Left renal pelvis (tissue), 4 donors: Measurements from ENCODE around the gene LRG1. TPM values are rescaled to one million over a fixed set of nuclear protein-coding genes. Genes with fewer than 3 reads are reported as not detected.

Experiments
- DNase-seq, 4 donors: peaks; one replicate each; pipeline ENCODE4 v3.0.0-alpha.2; 2013; ENCODE audit warnings: low read depth in 4 of 4, low spot score in 3 of 4
- polyA plus RNA-seq, 4 donors: library from polyadenylated mRNA; unstranded; fragments of 120-200 nt; gene quantifications; one replicate each; pipeline ENCODE4 v1.2.1, GENCODE V29; 2013; ENCODE audit not compliant: insufficient read length in 4 of 4

The LRG1 gene
- polyA plus RNA-seq, 4 donors, result 0.49 to 0.96 (median 0.81) TPM

DNA sequence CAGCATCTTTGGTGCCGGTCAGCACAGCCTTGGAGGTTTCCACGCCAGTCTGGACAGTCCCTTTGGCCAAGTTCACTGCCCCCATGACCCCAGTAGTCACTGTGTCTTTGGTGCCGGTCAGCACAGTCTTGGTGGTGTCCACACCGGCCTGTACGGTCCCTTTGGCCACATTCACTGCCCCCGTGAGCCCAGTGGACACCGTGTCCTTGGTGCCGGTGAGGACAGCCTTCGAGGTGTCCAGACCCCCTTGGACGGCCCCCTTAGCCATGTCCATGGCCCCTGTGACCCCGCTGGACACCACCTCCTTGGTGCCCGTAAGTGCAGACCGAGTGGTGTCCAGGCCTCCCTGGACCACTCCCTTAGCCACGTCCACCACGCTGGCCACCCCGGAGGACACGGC, 26.6 kb downstream of the LRG1 start:
- no peak for DNase-seq

GRCh38 chr19:4512070-4512469, 27.8 kb downstream of the LRG1 start:
- no peak for DNase-seq

- DNase-seq, result no peak
Observed at GRCh38 chr19:4511300-4512054, 28.4 kb downstream of the LRG1 start.

GRCh38 chr19:4510435-4511255, 29.2 kb downstream of the LRG1 start:
- no peak for DNase-seq

- DNase-seq, result no peak
Observed at GRCh38 chr19:4508698-4509097, 31.1 kb downstream of the LRG1 start.

- no peak for DNase-seq
Observed at GRCh38 chr19:4507804-4508203, 32.0 kb downstream of the LRG1 start.

- DNase-seq, result no peak
Observed at GRCh38 chr19:4507150-4507452, 32.7 kb downstream of the LRG1 start.

DNA sequence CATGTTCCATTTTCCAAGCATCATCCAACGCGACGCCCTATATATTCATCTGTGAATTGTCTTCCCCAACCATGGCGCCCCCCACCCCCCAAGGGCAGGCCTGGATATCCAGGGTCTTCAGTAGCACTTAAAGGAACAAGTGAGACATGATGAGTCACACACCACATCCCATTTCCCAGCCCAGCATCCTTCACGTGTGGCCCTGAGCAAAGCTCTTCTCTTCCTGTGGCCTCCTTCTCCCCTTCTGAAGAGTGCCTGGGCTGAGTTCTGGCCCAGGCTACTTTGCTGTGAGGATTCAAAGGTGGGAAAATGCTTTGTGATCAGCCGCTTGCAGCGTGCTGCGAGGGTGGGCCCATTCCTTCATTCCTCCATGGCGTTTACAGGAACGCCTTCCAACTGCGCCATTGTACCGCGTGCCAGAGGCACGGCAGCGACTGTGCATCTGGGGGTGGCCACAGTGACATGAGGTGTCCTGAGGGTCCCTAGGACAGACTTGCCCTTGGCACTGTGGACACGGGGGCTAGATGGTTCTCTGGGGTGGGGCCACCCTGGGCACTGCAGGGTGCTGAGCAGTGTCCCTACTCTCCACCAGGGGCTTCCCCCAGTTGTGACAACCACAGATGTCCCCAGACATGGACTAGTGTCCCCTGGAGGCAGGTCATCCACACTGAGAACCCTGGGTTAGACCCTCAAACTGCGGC, 33.2 kb downstream of the LRG1 start:
- DNase-seq, result no peak

GRCh38 chr19:4505570-4506448, 34.0 kb downstream of the LRG1 start:
- DNase-seq, result no peak

DNA sequence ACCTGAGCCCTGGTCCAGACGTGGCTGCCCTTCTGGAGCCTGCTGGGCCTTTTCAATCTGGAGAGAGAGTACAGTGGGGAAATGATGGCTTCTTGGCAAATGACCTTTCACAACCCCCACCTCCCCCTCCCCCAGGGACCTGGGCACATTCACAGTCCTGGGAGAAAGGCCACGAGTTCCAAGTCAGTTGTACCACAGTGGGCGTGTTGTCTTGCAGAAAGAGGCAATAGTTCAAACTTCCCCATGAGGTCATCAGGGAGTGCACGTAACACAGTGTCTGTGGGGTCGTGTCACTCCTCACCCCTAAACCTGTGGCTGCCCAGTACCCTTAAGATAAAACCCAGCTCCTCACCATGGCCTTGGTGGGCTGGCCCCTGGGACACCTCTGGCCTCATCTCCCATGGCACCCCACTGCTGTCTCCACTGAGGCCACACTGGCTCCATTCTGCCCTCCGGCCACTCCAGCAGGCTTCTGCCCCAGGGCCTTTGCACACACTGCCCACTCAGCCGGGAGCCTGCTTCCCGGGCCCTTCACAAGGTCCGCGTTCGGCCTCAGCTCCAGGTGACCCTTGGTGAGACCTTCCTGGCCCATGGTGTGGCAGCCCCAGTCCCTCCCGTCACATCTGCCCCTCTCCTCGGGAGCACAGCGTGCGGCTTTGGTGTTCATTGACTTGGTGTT, 34.8 kb downstream of the LRG1 start:
- no peak for DNase-seq

- DNase-seq, result no peak
Observed at GRCh38 chr19:4504297-4504701, 35.5 kb downstream of the LRG1 start.

GRCh38 chr19:4503825-4504170, 36.0 kb downstream of the LRG1 start:
- DNase-seq, result no peak

- no peak for DNase-seq
Observed at GRCh38 chr19:4503132-4503824, 36.6 kb downstream of the LRG1 start.

DNA sequence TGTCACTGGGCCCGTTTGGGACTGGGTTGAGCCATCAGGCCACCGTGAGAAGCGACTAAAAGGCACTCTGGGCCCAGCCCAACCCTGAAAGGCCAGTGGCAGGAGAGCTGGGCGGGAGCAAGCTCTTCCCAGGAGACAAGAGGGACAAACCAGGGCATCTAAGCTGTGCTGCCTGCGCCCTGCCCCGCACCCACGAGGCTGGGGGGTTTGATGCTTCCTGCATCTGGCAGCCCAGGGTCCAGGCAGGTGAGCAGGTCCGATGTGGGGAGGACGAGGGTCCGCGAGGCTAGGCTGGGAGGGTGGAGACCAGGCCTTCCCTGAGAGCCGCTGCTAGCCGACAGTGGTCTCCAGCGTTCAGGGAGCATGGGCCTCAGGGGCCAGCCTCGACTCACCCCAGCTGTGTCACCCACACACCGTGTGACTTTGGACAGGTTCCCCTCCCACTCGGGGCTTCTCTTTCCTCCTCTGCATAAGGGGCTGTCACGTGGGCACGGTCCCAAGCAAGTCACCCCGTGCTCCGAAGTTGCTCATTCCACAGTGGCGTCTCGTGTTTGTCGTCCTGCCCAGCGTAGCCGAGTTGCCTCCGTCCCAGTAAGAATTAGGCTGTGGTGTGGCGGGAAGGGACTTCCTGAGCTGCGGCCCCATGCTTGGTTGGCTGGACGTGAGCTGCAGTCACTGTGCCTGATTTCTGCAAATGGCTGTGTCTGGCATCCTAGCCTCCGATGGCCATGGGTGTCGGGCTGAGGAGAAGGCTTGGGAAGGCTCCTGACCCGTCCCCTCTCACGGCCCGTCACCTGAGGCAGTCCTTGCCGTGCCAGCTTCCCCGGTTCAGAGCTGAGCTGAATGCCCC, 37.3 kb downstream of the LRG1 start:
- no peak for DNase-seq

DNA sequence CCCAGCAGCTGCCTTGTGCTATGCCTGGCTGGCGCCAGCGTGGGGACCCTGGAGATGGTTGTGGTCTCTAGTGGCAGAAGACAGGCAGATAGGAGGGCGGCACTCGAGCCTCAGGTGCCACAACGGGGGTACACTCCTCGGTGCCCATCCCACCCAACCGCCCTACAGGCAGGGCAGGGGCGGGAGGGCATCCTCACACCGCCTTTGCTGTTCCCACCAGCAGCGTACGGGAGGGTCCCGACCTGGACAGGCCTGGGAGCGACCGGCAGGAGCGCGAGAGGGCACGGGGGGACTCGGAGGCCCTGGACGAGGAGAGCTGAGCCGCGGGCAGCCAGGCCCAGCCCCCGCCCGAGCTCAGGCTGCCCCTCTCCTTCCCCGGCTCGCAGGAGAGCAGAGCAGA, 38.1 kb downstream of the LRG1 start:
- no peak for DNase-seq

DNA sequence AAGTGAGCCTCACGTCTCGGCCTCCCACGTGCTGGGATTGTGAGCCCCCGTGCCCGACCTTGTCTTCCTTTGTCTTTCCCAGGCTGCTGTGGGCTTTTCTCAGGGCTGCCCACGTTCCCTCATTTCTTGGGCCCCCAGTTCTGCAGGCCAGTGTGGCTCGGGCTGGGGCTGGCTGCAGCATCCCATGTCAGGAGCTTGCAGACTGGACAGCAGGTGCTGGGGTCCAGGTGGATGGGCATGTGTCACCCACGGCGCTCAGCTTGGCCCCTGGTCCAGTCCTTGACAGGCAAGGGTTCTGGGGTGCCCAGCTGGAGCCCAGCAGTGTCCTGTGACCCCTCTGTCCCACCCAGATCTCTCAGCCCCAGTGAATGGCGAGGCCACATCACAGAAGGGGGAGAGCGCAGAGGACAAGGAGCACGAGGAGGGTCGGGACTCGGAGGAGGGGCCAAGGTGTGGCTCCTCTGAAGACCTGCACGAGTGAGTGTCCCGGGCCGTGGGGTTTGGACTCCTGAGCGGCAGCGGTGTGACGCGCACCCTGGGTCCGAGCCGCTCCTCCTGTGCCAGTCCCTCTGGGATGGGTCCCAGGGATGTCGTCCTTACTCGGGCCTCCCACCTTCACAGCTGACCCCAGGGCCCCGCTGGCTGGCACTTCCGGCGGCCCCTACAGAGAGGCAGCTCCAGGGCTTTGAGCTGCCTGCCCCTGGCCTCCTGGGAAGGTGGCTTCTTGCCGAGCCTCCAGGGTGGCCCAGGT, 38.8 kb downstream of the LRG1 start:
- no peak for DNase-seq

GRCh38 chr19:4499855-4500254, 40.0 kb downstream of the LRG1 start:
- DNase-seq, result no peak

DNA sequence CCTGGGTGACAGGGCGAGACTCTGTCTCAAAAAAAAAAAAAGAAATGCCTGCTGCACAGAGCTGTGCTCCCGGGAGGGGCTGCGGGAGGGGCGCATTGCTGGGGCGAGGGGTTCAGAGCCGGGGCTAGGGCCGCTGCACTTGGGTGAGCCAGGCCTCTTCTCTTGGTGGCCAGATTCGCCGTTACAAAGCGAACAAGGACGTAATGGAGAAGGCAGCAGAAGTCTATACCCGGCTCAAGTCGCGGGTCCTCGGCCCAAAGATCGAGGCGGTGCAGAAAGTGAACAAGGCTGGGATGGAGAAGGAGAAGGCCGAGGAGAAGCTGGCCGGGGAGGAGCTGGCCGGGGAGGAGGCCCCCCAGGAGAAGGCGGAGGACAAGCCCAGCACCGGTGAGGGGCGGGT, 40.5 kb downstream of the LRG1 start:
- no peak for DNase-seq
